NCI-H2029 treated with DMSO at 0.1 percent for 48 hours (cell line): ENCODE measurements around the gene IARS1.

ENCODE experiments used
- DNase-seq: peaks from one replicate; lab custom pipeline; 2025; lab: John Stamatoyannopoulos, UW

The IARS1 gene

GRCh38 chr9:92293452-92294296, at the start of gene IARS1:
Gene IARS1 (minus strand): TSS chr9:92293697. CDS start chr9:92289419, 4,278 bp downstream.
- peak; percentile 79 for DNase-seq

GRCh38 chr9:92342825-92343488, 49.5 kb upstream of the IARS1 start:
- no peak for DNase-seq

GRCh38 chr9:92341578-92341977, 48.1 kb upstream of the IARS1 start:
- no peak for DNase-seq

GRCh38 chr9:92333282-92333634, 39.8 kb upstream of the IARS1 start:
- DNase-seq: no peak

- DNase-seq: no peak
These were observed 39.2 kb upstream of the IARS1 start for GRCh38 chr9:92332577-92333281.

- no peak for DNase-seq
These were observed 34.7 kb upstream of the IARS1 start for GRCh38 chr9:92328225-92328624.

GRCh38 chr9:92327283-92327850, 33.9 kb upstream of the IARS1 start:
- DNase-seq: no peak

- DNase-seq: no peak
These were observed 32.5 kb upstream of the IARS1 start for GRCh38 chr9:92325991-92326500.

GRCh38 chr9:92325269-92325990, 31.9 kb upstream of the IARS1 start, which contains the start of the genes CENPP and NOL8:
Gene CENPP (plus strand): TSS chr9:92325953.
Gene NOL8 (minus strand): TSS chr9:92325350. CDS start chr9:92324161, 1,189 bp downstream.
- DNase-seq: peak; percentile 93

- DNase-seq: no peak
These were observed 31.4 kb upstream of the IARS1 start for GRCh38 chr9:92324889-92325268.

- no peak for DNase-seq
These were observed 30.9 kb upstream of the IARS1 start for GRCh38 chr9:92324431-92324830.

- no peak for DNase-seq
These were observed 22.0 kb upstream of the IARS1 start for GRCh38 chr9:92315456-92315855.

- DNase-seq: no peak
These were observed 20.1 kb upstream of the IARS1 start for GRCh38 chr9:92313624-92314012.

- DNase-seq: no peak
These were observed 19.6 kb upstream of the IARS1 start for GRCh38 chr9:92312887-92313623.

GRCh38 chr9:92310562-92310961, 17.1 kb upstream of the IARS1 start:
- DNase-seq: no peak

- peak; percentile 18 for DNase-seq
These were observed 15.4 kb upstream of the IARS1 start for GRCh38 chr9:92308893-92309292.

GRCh38 chr9:92300936-92301335, 7.4 kb upstream of the IARS1 start:
- DNase-seq: no peak

GRCh38 chr9:92299116-92299515, 5.6 kb upstream of the IARS1 start:
- no peak for DNase-seq

- DNase-seq: no peak
These were observed 4.5 kb upstream of the IARS1 start for GRCh38 chr9:92298036-92298435.

GRCh38 chr9:92297611-92298010, 4.1 kb upstream of the IARS1 start:
- no peak for DNase-seq

- DNase-seq: no peak
These were observed 2.3 kb upstream of the IARS1 start for GRCh38 chr9:92295827-92296258.
